Measurements from ENCODE around the gene VPS13C. TPM values are rescaled to one million over a fixed set of nuclear protein-coding genes. Genes with fewer than 3 reads are reported as not detected.
"Not testable (repeated sequence)": the region's sequence is repeated elsewhere in the genome, so short reads cannot be mapped to it uniquely, and the experiment has no call there.

Gene VPS13C
- total RNA-seq, 6 experiments from 2014 or later: 21.0 to 29.8 (median 22.6) TPM

DNA sequence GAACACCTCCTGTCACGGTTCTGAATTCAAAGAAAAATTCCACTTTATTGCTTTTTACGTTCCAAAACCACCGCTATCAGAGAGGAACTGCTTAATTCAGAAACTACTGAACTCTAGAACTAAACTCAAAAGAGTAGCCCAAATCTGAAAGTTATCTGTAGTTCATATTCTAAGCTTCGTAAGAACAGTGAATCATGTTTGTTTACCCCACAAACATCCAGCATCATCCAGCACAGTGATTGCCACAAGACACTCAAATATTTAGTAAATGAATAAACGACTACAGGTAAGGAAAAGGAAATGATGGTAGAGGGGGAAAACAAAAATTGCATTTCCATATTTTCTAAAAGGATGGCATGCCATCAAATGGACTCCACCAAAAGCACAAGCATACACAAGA, 32.3 kb downstream of the VPS13C start:
- Mint-ChIP-seq H3K4me3 (no peak overlapping the region), H3K9me3 (no peaks in the 10 kb centered on the region), H3K36me3 (ENCODE audit: low read depth) (peaks cover 19% of the 10 kb centered on the region; the same call in 1 of the 2 replicates), H3K4me1 (ENCODE audit: low read depth) (peaks cover 16% of the 10 kb centered on the region), H3K27me3 (ENCODE audit: insufficient read depth) (no peaks in the 10 kb centered on the region), H3K27ac (no peak overlapping the region)
- no peak for DNase-seq
- TF ChIP-seq, protein P1, sequence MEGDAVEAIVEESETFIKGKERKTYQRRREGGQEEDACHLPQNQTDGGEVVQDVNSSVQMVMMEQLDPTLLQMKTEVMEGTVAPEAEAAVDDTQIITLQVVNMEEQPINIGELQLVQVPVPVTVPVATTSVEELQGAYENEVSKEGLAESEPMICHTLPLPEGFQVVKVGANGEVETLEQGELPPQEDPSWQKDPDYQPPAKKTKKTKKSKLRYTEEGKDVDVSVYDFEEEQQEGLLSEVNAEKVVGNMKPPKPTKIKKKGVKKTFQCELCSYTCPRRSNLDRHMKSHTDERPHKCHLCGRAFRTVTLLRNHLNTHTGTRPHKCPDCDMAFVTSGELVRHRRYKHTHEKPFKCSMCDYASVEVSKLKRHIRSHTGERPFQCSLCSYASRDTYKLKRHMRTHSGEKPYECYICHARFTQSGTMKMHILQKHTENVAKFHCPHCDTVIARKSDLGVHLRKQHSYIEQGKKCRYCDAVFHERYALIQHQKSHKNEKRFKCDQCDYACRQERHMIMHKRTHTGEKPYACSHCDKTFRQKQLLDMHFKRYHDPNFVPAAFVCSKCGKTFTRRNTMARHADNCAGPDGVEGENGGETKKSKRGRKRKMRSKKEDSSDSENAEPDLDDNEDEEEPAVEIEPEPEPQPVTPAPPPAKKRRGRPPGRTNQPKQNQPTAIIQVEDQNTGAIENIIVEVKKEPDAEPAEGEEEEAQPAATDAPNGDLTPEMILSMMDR (IDR thresholded peaks at IDR 0.05): no peak

DNA sequence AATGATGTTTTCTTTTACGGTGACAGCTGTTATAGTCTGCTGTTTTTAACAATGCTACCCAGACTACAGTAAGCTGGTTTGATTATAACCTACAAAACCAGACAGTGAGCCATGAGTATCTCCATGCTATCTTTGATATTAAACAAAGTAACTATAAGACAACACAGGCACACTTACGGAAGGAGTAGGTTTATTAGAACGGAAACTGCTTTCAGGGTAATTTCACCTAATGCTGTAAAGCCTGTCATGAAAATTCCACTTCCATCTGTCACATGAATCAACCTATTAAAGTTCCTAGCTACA, 33.0 kb downstream of the VPS13C start:
- H3K4me1 Mint-ChIP-seq (ENCODE audit: low read depth): peaks cover 12% of the 10 kb centered on the region
- H3K9me3 Mint-ChIP-seq: no peaks in the 10 kb centered on the region
- no peak overlapping the region for H3K4me3 Mint-ChIP-seq
- no peak overlapping the region for H3K27ac Mint-ChIP-seq
- peaks cover 21% of the 10 kb centered on the region for H3K36me3 Mint-ChIP-seq (ENCODE audit: low read depth)
- DNase-seq: no peak
- TF ChIP-seq, protein P1 (IDR thresholded peaks at IDR 0.05): no peak
- no peaks in the 10 kb centered on the region for H3K27me3 Mint-ChIP-seq (ENCODE audit: insufficient read depth)

DNA sequence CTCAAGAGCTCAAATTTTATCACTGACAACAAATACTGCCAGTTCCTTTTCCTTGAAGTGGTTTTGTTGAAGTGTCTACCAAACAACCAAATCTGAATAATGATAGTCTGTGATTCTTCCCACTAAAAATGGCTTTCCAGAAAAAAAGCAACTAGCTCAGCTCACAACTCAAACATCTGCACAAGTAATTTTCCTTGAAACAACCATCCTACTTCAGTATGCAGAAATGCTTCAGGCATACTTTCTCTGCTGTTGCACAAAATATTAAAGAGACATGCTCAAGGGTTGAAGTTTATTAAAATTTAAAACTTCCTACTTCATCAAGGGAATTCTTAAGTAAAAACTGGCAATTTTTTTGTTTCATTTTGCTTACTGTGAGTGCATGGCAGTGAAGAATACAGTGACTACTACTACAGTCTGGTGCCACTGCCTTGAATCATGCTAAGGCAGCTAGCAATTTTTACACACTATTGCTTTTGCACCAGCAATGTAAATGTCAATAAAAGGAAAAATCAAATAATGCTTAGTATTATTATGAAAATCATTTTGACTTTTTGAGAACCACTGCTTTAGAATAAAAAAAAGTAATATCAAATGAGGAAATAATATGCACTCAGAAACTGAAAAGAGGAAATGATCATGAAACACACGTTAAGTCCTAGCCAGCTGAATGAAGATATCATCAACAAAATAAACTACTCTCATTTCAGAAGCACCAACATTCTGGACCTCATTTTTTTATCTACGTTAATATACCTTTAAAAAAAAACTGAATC, 33.6 kb downstream of the VPS13C start:
- DNase-seq: no peak
- TF ChIP-seq, protein P1 (IDR thresholded peaks at IDR 0.05): no peak
- Mint-ChIP-seq H3K4me3 (no peak overlapping the region), H3K36me3 (ENCODE audit: low read depth) (peaks cover 26% of the 10 kb centered on the region), H3K27me3 (ENCODE audit: insufficient read depth) (no peaks in the 10 kb centered on the region), H3K9me3 (no peaks in the 10 kb centered on the region), H3K4me1 (ENCODE audit: low read depth) (peaks cover 12% of the 10 kb centered on the region), H3K27ac (no peak overlapping the region)

DNA sequence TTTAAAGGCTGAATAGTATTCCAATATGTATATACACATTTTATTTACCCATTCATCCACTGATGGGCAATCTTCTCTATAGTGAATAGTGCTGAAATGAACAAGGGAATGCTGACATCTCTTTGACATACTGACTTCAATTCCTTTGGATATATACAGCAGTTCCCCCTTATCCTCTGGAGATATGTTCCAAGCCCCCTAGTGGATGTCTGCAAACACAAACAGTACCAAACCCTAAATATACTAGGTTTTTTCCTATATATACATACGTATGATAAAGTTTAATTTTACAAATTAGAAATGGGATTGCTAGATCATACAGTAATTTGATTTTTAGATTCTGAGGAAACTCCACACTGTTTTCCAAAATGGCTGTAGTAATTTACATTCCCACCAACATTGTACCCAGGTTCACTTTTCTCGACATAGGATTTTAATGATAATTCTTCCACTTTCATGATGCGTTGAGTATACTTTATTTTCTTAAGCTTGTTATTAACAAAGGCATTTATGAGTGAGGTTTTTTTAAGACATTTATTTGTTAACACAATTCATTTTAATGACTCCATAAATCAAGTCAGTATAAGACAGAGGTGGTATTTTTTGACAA, 38.2 kb downstream of the VPS13C start:
- Mint-ChIP-seq H3K27ac (no peak overlapping the region), H3K27me3 (ENCODE audit: insufficient read depth) (no peaks in the 10 kb centered on the region), H3K4me3 (no peak overlapping the region), H3K36me3 (ENCODE audit: low read depth) (peaks cover 40% of the 10 kb centered on the region), H3K9me3 (no peaks in the 10 kb centered on the region), H3K4me1 (ENCODE audit: low read depth) (peaks cover 21% of the 10 kb centered on the region)
- DNase-seq: no peak
- TF ChIP-seq, protein P1 (IDR thresholded peaks at IDR 0.05): peak; percentile 69

DNA sequence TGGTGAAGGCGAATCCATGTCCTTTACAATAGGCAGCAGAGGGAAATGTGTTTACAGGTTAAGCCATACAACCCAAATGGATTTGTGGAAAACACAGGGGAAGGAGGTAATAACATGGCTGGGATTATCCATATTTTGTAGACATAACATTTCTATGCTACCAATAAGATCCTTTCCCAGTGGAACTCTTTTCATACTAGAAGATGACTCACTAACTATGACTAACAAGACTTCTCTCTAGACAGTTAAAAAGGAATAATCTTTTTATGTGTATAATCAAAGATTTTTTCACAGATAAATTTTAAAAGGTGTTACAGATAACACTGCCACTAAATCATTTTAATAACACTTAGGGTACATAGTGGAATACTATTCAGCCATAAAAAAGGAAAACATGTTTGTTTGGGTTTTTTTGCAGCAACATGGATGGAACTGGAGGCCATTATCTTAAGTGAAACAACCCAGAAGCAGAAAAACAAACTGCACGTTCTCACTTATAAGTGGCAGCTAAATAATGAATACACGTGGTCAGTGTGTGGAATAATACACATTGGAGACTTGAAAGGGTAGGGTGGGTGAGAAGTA, 39.6 kb downstream of the VPS13C start:
- Mint-ChIP-seq H3K27me3 (ENCODE audit: insufficient read depth) (no peaks in the 10 kb centered on the region), H3K36me3 (ENCODE audit: low read depth) (peaks cover 41% of the 10 kb centered on the region), H3K9me3 (no peaks in the 10 kb centered on the region), H3K4me3 (no peak overlapping the region), H3K27ac (no peak overlapping the region), H3K4me1 (ENCODE audit: low read depth) (peaks cover 16% of the 10 kb centered on the region)
- TF ChIP-seq, protein P1 (IDR thresholded peaks at IDR 0.05): no peak
- peak; percentile 26 for DNase-seq

DNA sequence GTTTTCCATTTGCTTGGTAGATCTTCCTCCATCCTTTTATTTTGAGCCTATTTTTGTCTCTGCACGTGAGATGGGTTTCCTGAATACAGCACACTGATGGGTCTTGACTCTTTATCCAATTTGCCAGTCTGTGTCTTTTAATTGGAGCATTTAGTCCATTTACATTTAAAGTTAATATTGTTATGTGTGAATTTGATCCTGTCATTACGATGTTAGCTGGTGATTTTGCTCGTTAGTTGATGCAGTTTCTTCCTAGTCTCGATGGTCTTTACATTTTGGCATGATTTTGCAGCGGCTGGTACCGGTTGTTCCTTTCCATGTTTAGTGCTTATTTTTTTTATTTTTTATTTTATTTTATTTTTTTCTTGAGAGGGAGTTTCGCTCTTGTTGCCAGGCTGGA, 54.9 kb downstream of the VPS13C start:
- not testable (repeated sequence) for H3K27ac Mint-ChIP-seq; DNase-seq; H3K4me1 Mint-ChIP-seq (ENCODE audit: low read depth); H3K27me3 Mint-ChIP-seq (ENCODE audit: insufficient read depth); H3K4me3 Mint-ChIP-seq; H3K9me3 Mint-ChIP-seq
- H3K36me3 Mint-ChIP-seq (ENCODE audit: low read depth): peaks cover 11% of the 10 kb centered on the region
